A549 (cell line): Measurements from ENCODE around the gene TCF7L2. TPM values are rescaled to one million over a fixed set of nuclear protein-coding genes. Genes with fewer than 3 reads are reported as not detected.

Source experiments
- ATAC-seq, 2 experiments: fragments of 200-7000 bp in 1 of 2; fragments of >200 bp in 1 of 2; cut with Nextera tagmentation in 1 of 2; cut with Tn5 transposase in 1 of 2; 3 replicates each; pipeline versions ENCODE4 v1.8.0 to v1.9.1; 2018 to 2020; ENCODE audit warnings: mild to moderate bottlenecking in 1 of 2, moderate library complexity in 1 of 2
- CTCF ChIA-PET: fragments of 300-600 bp; sonication (Branson Sonifier 250); formaldehyde crosslinking; extraction: SDS; loops from one replicate; lab custom pipeline; 2021; ENCODE audit warnings: antibody characterized with exemption, inconsistent platforms; lab: Yijun Ruan, JAX
- POLR2A ChIA-PET: fragments of 350-600 bp; formaldehyde crosslinking; extraction: SDS; loops from one replicate; lab custom pipeline; 2021; ENCODE audit warnings: antibody characterized with exemption, inconsistent platforms; lab: Yijun Ruan, JAX
- DNase-seq, 2 experiments: peaks; one replicate each; pipeline versions ENCODE4 v3.0.0 to v3.0.0-alpha.2; 2011 to 2016; ENCODE audit warnings: low read depth in 1 of 2, low spot score in 1 of 2
- FAIRE-seq: peaks from 2 replicates; lab custom pipeline; 2011; peaks lifted over from hg19 to GRCh38; lab: Jason Lieb, UNC
- H3K27ac ChIP-seq, 2 experiments: fragments of >200 bp; sonication (Bioruptor Twin); formaldehyde crosslinking; 3 replicates each; pipeline ENCODE4 v1.5.1; 2016 to 2017
- H3K4me1 ChIP-seq: fragments of >200 bp; sonication (Bioruptor Twin); formaldehyde crosslinking; 3 replicates; pipeline ENCODE4 v1.6.1; 2016
- H3K4me2 ChIP-seq: fragments of >200 bp; sonication (Bioruptor Twin); formaldehyde crosslinking; 3 replicates; pipeline ENCODE4 v1.6.1; 2016
- H3K4me3 ChIP-seq: fragments of >200 bp; sonication (Bioruptor Twin); formaldehyde crosslinking; 3 replicates; pipeline ENCODE4 v1.5.1; 2016
- H3K9me3 ChIP-seq: fragments of >200 bp; sonication (Bioruptor Twin); formaldehyde crosslinking; 3 replicates; pipeline ENCODE4 v1.6.1; 2016
- BHLHE40 ChIP-seq: IDR thresholded peaks from 2 replicates; pipeline ENCODE4 v1.6.1; 2012; ENCODE audit warnings: low read depth, low read length, inconsistent platforms
- EHF ChIP-seq: fragments of 250-450 bp; sonication (Bioruptor Pico); IDR thresholded peaks from 2 replicates; pipeline ENCODE4 v1.5.0; 2020; ENCODE audit warnings: mild to moderate bottlenecking
- ELK1 ChIP-seq: fragments of 150-350 bp; IDR thresholded peaks from 2 replicates; pipeline ENCODE4 v1.6.1; 2014; ENCODE audit warnings: low read depth, mild to moderate bottlenecking, low read length
- EP300 ChIP-seq, 2 experiments: fragments of >200 bp; sonication (Bioruptor Twin); formaldehyde crosslinking; IDR thresholded peaks; 2 replicates in 1 of 2; 3 replicates in 1 of 2; pipeline ENCODE4 v1.6.1; 2016 to 2017
- FOSL2 ChIP-seq, 2 experiments: fragments of 450-650 bp in 1 of 2; fragments of >200 bp in 1 of 2; sonication (Bioruptor Twin) in 1 of 2; formaldehyde crosslinking; IDR thresholded peaks; 2 replicates each; pipeline versions ENCODE4 v1.5.0 to v1.6.1; 2016 to 2020; ENCODE audit warnings: mild to moderate bottlenecking in 1 of 2, moderate library complexity in 1 of 2
- FOXS1 ChIP-seq: fragments of 250-450 bp; sonication (Bioruptor Pico); IDR thresholded peaks from 2 replicates; pipeline ENCODE4 v1.5.0; 2020; ENCODE audit warnings: mild to moderate bottlenecking, moderate library complexity
- HDAC2 ChIP-seq: fragments of 200-600 bp; sonication (generic); IDR thresholded peaks from 2 replicates; pipeline ENCODE4 v1.6.1; 2016
- HEYL ChIP-seq: fragments of 250-450 bp; sonication (Bioruptor Pico); IDR thresholded peaks from 2 replicates; pipeline ENCODE4 v1.8.0; 2021; ENCODE audit warnings: mild to moderate bottlenecking, moderate library complexity
- HMGXB4 ChIP-seq: fragments of 250-450 bp; sonication (Bioruptor Pico); IDR thresholded peaks from 2 replicates; pipeline ENCODE4 v1.5.0; 2021; ENCODE audit warnings: mild to moderate bottlenecking, moderate library complexity, borderline replicate concordance
- JUNB ChIP-seq: fragments of >200 bp; sonication (Bioruptor Twin); formaldehyde crosslinking; IDR thresholded peaks from 2 replicates; pipeline ENCODE4 v1.6.1; 2016
- KDM1A ChIP-seq: fragments of 200-600 bp; sonication (generic); IDR thresholded peaks from 2 replicates; pipeline ENCODE4 v1.6.1; 2016; ENCODE audit warnings: low read depth, mild to moderate bottlenecking
- MAFK ChIP-seq: fragments of 450-650 bp; IDR thresholded peaks from 2 replicates; pipeline ENCODE4 v1.6.1; 2014; ENCODE audit not compliant: partially characterized antibody
- NFE2L2 ChIP-seq: fragments of 150-350 bp; conservative IDR thresholded peaks from 2 replicates; pipeline ENCODE4 v1.6.1; 2014; ENCODE audit warnings: low read length
- NPAS2 ChIP-seq: fragments of 250-450 bp; sonication (Bioruptor Pico); IDR thresholded peaks from 2 replicates; pipeline ENCODE4 v1.8.0; 2022; ENCODE audit warnings: mild to moderate bottlenecking, moderate library complexity, borderline replicate concordance
- POLR2AphosphoS2 ChIP-seq: conservative IDR thresholded peaks from 2 replicates; pipeline ENCODE4 v1.6.1; 2012; ENCODE audit warnings: low read length, improper control_type of control experiment, inconsistent platforms
- RAD21 ChIP-seq, 2 experiments: fragments of >200 bp in 1 of 2; sonication (Bioruptor Twin) in 1 of 2; formaldehyde crosslinking in 1 of 2; IDR thresholded peaks in 1 of 2; conservative IDR thresholded peaks in 1 of 2; 2 replicates in 1 of 2; 3 replicates in 1 of 2; pipeline ENCODE4 v1.6.1; 2012 to 2018; ENCODE audit warnings: inconsistent platforms in 1 of 2
- SMC3 ChIP-seq: fragments of >200 bp; sonication (Bioruptor Twin); formaldehyde crosslinking; IDR thresholded peaks from 3 replicates; pipeline ENCODE4 v1.6.1; 2018; ENCODE audit warnings: inconsistent platforms
- TFCP2L1 ChIP-seq: fragments of 250-450 bp; sonication (Bioruptor Pico); IDR thresholded peaks from 2 replicates; pipeline ENCODE4 v1.5.0; 2021; ENCODE audit warnings: mild to moderate bottlenecking
- USF2 ChIP-seq: fragments of 450-650 bp; IDR thresholded peaks from 2 replicates; pipeline ENCODE4 v1.6.1; 2014; ENCODE audit warnings: antibody characterized with exemption
- ZNF302 ChIP-seq: fragments of 250-450 bp; sonication (Bioruptor Pico); IDR thresholded peaks from 2 replicates; pipeline ENCODE4 v1.9.0; 2021; ENCODE audit warnings: inconsistent platforms, mild to moderate bottlenecking, moderate library complexity
- WGBS: methylation state at CpG from one replicate; pipeline ENCODE4 v1.1.6; 2017; ENCODE audit errors: missing lambda C conversion rate; 5-methylcytosine and 5-hydroxymethylcytosine counted together
- polyA plus RNA-seq, 4 experiments: library from polyadenylated mRNA; depleted of rRNA in 3 of 4; stranded (reverse); fragments of >200 nt; fragmentation: RNase III in 1 of 4; extraction: RNeasy Plus Mini Kit Qiagen cat#74134 plus additional on column Dnase treatment in 1 of 4; gene quantifications; 2 replicates in 3 of 4; 3 replicates in 1 of 4; pipeline ENCODE4 v1.2.3, GENCODE V29; 2011 to 2017
- TF ChIP-seq, protein P1 (sequence below): fragments of >200 bp; sonication (Bioruptor Twin); formaldehyde crosslinking; IDR thresholded peaks from 3 replicates; pipeline ENCODE4 v1.6.1; 2016
- TF ChIP-seq, protein P2 (sequence below): IDR thresholded peaks from 2 replicates; pipeline ENCODE4 v1.6.1; 2012; ENCODE audit warnings: low read depth, borderline replicate concordance

Gene TCF7L2
- polyA plus RNA-seq, 2 of the 4 experiments (the other 2 are of a cell fraction) = 11.3 to 14.5 TPM

- ChIA-PET POLR2A (no interaction called here), CTCF (interaction anchor here (1.0 to 1.1 kb wide), 2 partner anchors 10 to 22 kb away, joined by 3 read pairs; no protein-coding TSS in a partner anchor)
- H3K4me3 ChIP-seq = no peak overlapping the region
- ATAC-seq (peak in 1 of 2 experiments; percentile 59; a peak in 3 of 6 replicates), FAIRE-seq (no peak), DNase-seq (no peak)
- H3K4me1 ChIP-seq = peaks cover 68% of the 10 kb centered on the region
- TF ChIP-seq, protein P1, sequence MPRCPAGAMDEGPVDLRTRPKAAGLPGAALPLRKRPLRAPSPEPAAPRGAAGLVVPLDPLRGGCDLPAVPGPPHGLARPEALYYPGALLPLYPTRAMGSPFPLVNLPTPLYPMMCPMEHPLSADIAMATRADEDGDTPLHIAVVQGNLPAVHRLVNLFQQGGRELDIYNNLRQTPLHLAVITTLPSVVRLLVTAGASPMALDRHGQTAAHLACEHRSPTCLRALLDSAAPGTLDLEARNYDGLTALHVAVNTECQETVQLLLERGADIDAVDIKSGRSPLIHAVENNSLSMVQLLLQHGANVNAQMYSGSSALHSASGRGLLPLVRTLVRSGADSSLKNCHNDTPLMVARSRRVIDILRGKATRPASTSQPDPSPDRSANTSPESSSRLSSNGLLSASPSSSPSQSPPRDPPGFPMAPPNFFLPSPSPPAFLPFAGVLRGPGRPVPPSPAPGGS = no peak
- TF ChIP-seq ZNF302 (CRISPR knock-in tag) (no peak), MAFK (no peak), RAD21 (conservative IDR thresholded peaks at IDR 0.05 in 1 of 2, IDR thresholded peaks at IDR 0.05 in 1 of 2) (no peak), FOXS1 (no peak), TFCP2L1 (no peak), NPAS2 (CRISPR knock-in tag) (no peak), SMC3 (no peak), EHF (CRISPR knock-in tag) (no peak), NFE2L2 (no peak), HMGXB4 (CRISPR knock-in tag) (no peak), FOSL2 (IDR thresholded peaks at IDR 0.05) (no peak), FOSL2 (CRISPR knock-in tag; IDR thresholded peaks at IDR 0.05) (no peak), HEYL (CRISPR knock-in tag) (no peak), EP300 (IDR thresholded peaks at IDR 0.05) (no peak), POLR2AphosphoS2 (no peak), BHLHE40 (no peak), USF2 (no peak), JUNB (no peak), HDAC2 (no peak)
- TF ChIP-seq, protein P2, sequence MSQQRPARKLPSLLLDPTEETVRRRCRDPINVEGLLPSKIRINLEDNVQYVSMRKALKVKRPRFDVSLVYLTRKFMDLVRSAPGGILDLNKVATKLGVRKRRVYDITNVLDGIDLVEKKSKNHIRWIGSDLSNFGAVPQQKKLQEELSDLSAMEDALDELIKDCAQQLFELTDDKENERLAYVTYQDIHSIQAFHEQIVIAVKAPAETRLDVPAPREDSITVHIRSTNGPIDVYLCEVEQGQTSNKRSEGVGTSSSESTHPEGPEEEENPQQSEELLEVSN = no peak
- WGBS = 89% methylated on average over 14 of the region's 14 CpGs
- no peaks in the 10 kb centered on the region for H3K9me3 ChIP-seq
- H3K4me2 ChIP-seq = no peak overlapping the region
- peak overlapping the region in 1 of 2 experiments; percentile 6; a peak in 2 of 6 replicates for H3K27ac ChIP-seq
Measured at GRCh38 chr10:113000876-113001598, 51.0 kb downstream of the TCF7L2 start.

DNA sequence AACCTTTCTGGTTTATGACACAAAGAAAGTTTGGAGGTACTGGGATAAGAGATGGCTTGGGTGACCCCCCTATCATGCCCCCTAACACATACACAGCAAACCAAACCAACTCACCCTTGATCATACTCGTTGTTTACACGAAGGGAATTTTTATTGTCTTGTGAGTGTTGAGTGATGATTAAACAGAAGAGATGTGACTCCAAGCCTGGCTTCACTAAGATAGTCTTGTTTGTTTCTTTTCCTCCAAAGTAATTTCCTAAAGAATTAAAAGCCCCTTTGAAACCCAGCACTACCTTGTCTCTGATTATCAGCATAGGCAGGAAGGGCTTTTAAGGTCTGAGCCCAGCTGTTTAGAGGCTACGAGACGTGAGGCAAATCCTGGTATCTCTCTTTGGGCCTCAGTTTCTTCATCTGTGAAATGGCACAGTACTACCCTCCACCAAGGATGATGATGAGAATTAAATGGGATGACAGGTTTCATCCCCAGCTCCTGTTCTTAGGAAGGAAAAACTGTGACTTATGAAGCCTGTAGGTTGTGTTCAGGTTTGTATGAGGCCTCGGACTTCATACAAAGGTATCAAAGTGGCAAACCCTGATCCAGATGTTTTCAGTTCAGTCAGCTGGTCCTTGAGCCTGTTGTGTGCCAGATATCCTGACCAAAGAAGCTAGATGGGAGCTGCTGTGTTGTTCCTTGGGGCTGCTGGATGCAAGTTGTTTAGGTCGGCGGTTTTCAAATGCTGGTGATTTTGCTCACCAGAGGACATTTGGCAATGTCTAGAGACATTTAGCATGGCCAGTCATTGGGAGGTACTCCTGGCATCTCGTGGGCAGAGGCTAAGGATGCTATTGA is 51.8 kb downstream of the TCF7L2 start:
- no peak overlapping the region for H3K4me3 ChIP-seq
- no peak overlapping the region for H3K4me2 ChIP-seq

More for the DNA sequence above, 51.8 kb downstream of the TCF7L2 start:
- CTCF ChIA-PET = interaction anchor here (0.7 to 1.1 kb wide), 2 partner anchors 11 to 315 kb away, joined by 3 read pairs; no protein-coding TSS in a partner anchor
- 74% methylated on average over 8 of the region's 8 CpGs for WGBS
- DNase-seq (no peak), ATAC-seq (no peak), FAIRE-seq (no peak)
- Histone ChIP-seq H3K9me3 (no peaks in the 10 kb centered on the region), H3K27ac (no peak overlapping the region; a peak in 1 of 6 replicates), H3K4me1 (peaks cover 72% of the 10 kb centered on the region)
- peak; percentile 71 for TF ChIP-seq MAFK
- TF ChIP-seq KDM1A = 0 out of 2 replicates have a peak, but pooled peaks have one; percentile 29
- no peak for TF ChIP-seq ELK1
- POLR2A ChIA-PET = no interaction called here
